Muscle of arm (tissue), 12 donors: ENCODE results near the gene THSD7A. TPM values are rescaled to one million over a fixed set of nuclear protein-coding genes. Genes with fewer than 3 reads are reported as not detected.

ENCODE experiments used
- DNase-seq: peaks from one replicate; pipeline ENCODE4 v3.0.0-alpha.2; 2013
- polyA plus RNA-seq, 12 donors: library from polyadenylated mRNA; unstranded; fragments of 120-200 nt; gene quantifications; one replicate each; pipeline ENCODE4 v1.2.1, GENCODE V29; 2013; ENCODE audit not compliant: insufficient read length in 12 of 12

The THSD7A gene
- polyA plus RNA-seq, 12 donors = 2.8 to 6.0 (median 4.6) TPM; not detected in 1

GRCh38 chr7:11332186-11332864, 499.7 kb downstream of the THSD7A start:
- no peak for DNase-seq

DNA sequence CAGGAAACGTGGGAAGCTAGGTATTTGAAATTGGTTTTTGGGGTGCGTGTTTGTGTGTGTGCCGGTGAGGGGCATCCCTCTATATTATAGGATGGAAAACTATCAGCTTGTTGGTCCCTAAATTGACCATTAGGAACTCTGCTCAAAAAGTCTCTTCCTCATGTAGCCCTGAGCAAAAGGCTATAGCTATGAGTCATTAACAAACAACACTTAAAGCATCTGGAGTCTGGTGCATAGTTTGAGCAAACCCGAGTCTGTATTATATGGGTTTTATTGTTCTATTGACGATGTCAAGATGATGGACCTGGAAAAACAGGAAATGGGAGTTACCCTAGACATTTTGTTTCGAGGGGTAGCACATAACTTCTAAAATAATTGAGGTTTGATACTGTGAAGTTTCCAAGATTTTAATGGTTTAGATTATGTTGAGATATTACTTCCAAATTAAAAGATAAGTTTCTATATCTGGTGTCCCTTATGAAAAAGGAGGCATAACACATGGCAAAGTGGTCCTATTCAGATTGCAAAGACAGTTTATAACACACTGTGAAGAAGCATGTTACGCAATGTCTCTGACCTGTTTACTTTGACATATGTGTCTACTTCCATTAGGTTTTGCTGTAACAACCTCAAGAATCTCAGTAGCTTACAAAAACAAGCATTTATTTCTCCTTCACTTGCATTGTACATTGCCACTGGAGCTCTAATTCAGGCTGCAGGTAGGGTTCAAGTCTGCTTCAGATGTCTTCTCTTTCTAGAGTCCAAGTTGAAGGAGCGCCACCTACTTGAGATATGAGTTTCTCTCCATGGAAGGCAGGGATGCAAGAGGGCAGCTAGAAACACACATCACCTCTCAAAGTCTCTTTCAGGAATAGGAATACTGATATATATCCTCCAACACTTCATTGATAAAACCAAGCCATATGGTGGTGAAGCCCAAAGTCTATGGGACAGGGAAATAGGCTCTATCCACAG, 500.6 kb downstream of the THSD7A start:
- DNase-seq = no peak

- DNase-seq = no peak
Measured at GRCh38 chr7:11330717-11331116, 501.3 kb downstream of the THSD7A start.

DNA sequence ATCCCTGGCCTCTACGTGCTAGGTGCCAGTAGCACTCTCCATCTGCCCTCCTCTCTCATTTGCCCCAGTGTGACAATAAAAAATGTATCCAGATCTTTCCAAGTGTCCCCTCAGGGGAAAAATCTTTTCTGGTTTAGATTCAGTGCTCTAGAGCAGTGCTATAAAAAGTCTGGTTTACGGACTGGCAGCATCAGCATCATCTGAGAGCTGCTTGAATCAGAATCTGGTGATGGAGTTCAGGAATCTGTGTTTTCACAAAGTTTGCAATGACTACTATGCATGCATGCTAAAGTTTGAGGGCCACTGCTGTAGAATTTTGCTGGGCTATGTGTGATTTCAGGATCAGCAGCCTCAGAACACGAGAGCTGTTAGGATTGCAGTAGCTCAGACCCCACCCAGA, 501.8 kb downstream of the THSD7A start:
- no peak for DNase-seq

DNA sequence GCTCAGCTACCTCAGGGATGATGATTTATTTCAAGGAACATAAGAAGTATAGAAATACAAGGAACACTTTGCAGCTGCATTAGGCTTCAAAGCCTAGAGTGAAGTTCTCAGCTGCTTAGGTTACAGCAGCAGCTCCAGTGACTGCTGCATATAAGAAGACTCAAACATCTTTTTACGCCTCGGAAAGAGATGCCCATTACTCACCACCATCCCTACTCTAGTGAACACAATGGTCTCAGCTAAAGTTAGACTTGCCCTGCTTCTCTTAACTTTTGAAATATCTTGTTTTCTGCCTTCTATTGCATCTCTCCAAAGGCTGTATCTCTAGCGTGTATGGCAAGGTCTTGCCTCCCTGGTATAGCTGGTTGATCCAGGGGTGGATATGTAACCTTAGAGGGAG, 502.4 kb downstream of the THSD7A start:
- DNase-seq = no peak

- no peak for DNase-seq
Measured at GRCh38 chr7:11328309-11328708, 503.7 kb downstream of the THSD7A start.

DNA sequence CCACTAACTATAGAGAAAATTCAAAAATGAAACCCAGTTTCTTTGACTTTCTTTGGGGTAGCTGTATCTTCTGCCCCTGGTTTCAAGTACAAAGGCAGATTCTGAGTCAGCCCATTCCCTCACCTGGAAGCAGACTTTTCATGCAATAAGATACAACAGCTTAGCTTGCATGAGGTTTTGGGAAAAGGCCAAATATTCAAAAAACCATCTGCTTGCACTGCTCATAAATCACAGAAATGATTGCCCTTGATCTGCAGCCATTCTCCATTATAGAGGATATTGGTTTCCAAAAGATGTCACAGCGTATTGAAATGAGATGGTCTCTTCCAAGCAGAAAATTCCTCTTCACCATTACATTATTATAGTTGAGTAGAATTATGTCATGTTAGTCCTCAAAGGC, 504.4 kb downstream of the THSD7A start:
- no peak for DNase-seq
